ENCODE results near the gene FNBP1L. TPM values are rescaled to one million over a fixed set of nuclear protein-coding genes. Genes with fewer than 3 reads are reported as not detected.

The FNBP1L gene
- total and polyA plus RNA-seq, 7 donors: 13.4 to 30.7 (median 20.1) TPM

GRCh38 chr1:93533677-93534076, 85.8 kb downstream of the FNBP1L start:
- Histone ChIP-seq H3K9me3 (no peaks in the 10 kb centered on the region), H3K4me3 (no peak overlapping the region), H3K4me1 (no peaks in the 10 kb centered on the region), H3K36me3 (peaks cover 0 to 13% (median 2%) of the 10 kb centered on the region in 4 donors), H3K27me3 (no peaks in the 10 kb centered on the region), H3K27ac (no peak overlapping the region)
- intact Hi-C loops (cut with DNase I): no loop called here
- DNase-seq: no peak
- TF ChIP-seq POLR2AphosphoS5 (IDR thresholded peaks at IDR 0.05) (no peak), POLR2A (IDR thresholded peaks at IDR 0.05) (no peak), EP300 (IDR thresholded peaks at IDR 0.05) (no peak), CTCF (IDR thresholded peaks at IDR 0.05) (no peak)

GRCh38 chr1:93537396-93537795, 89.5 kb downstream of the FNBP1L start:
- TF ChIP-seq POLR2AphosphoS5 (IDR thresholded peaks at IDR 0.05): no peak
- TF ChIP-seq POLR2A (IDR thresholded peaks at IDR 0.05): no peak
- TF ChIP-seq CTCF (IDR thresholded peaks at IDR 0.05): no peak
- no peak for TF ChIP-seq EP300 (IDR thresholded peaks at IDR 0.05)
- Histone ChIP-seq H3K36me3 (no peaks in the 10 kb centered on the region), H3K9me3 (no peaks in the 10 kb centered on the region), H3K4me1 (no peaks in the 10 kb centered on the region), H3K27ac (no peak overlapping the region), H3K27me3 (no peaks in the 10 kb centered on the region), H3K4me3 (no peak overlapping the region)
- intact Hi-C loops (cut with DNase I): no loop called here
- no peak for DNase-seq

GRCh38 chr1:93537924-93538323, 90.0 kb downstream of the FNBP1L start:
- Histone ChIP-seq H3K27ac (no peak overlapping the region), H3K27me3 (no peaks in the 10 kb centered on the region), H3K9me3 (no peaks in the 10 kb centered on the region), H3K4me3 (no peak overlapping the region), H3K36me3 (no peaks in the 10 kb centered on the region), H3K4me1 (no peaks in the 10 kb centered on the region)
- intact Hi-C loops (cut with DNase I): no loop called here
- WGBS, 2 donors: 57 to 69% methylated on average over 2 of the region's 2 CpGs
- no peak for DNase-seq
- TF ChIP-seq POLR2AphosphoS5 (IDR thresholded peaks at IDR 0.05): no peak
- no peak for TF ChIP-seq CTCF (IDR thresholded peaks at IDR 0.05)
- TF ChIP-seq EP300 (IDR thresholded peaks at IDR 0.05): no peak
- no peak for TF ChIP-seq POLR2A (IDR thresholded peaks at IDR 0.05)

- H3K36me3 ChIP-seq: no peaks in the 10 kb centered on the region
- H3K27me3 ChIP-seq: no peaks in the 10 kb centered on the region
- no peak for DNase-seq
- no peak overlapping the region for H3K4me3 ChIP-seq
- no peaks in the 10 kb centered on the region for H3K4me1 ChIP-seq
- H3K9me3 ChIP-seq: no peaks in the 10 kb centered on the region
- no peak for TF ChIP-seq CTCF (IDR thresholded peaks at IDR 0.05)
- H3K27ac ChIP-seq: no peak overlapping the region
- intact Hi-C loops (cut with DNase I): no loop called here
- 67 to 80% methylated on average over 4 of the region's 4 CpGs for WGBS, 2 donors
These were observed 93.1 kb downstream of the FNBP1L start for GRCh38 chr1:93541045-93541444.

GRCh38 chr1:93542398-93542797, 94.5 kb downstream of the FNBP1L start:
- Histone ChIP-seq H3K4me3 (no peak overlapping the region), H3K27ac (no peak overlapping the region), H3K9me3 (no peaks in the 10 kb centered on the region), H3K27me3 (no peaks in the 10 kb centered on the region), H3K36me3 (peaks cover 0 to 4% (median 0%) of the 10 kb centered on the region in 4 donors), H3K4me1 (no peaks in the 10 kb centered on the region)
- no peak for TF ChIP-seq POLR2AphosphoS5 (IDR thresholded peaks at IDR 0.05)
- TF ChIP-seq CTCF (IDR thresholded peaks at IDR 0.05): no peak
- no peak for TF ChIP-seq POLR2A (IDR thresholded peaks at IDR 0.05)
- no peak for TF ChIP-seq EP300 (IDR thresholded peaks at IDR 0.05)
- no peak for DNase-seq
- 96 to 98% methylated on average over 1 of the region's 1 CpG for WGBS, 2 donors
- intact Hi-C loops (cut with DNase I): no loop called here
